Measurements from ENCODE around the gene PLEKHA6.

The PLEKHA6 gene

GRCh38 chr1:204222764-204223055 is 137.0 kb downstream of the PLEKHA6 start:
- Histone ChIP-seq H3K9me3 (replicated peaks; ENCODE audit: low read length) (no peaks in the 10 kb centered on the region), H3K4me1 (ENCODE audit: control insufficient read depth, insufficient read depth, low read length) (peaks cover 7% of the 10 kb centered on the region), H3K27me3 (ENCODE audit: control insufficient read depth, insufficient read depth, low read length) (peaks cover 10% of the 10 kb centered on the region)

GRCh38 chr1:204222006-204222763 is 137.5 kb downstream of the PLEKHA6 start:
- Histone ChIP-seq H3K4me1 (ENCODE audit: control insufficient read depth, insufficient read depth, low read length) (peaks cover 7% of the 10 kb centered on the region), H3K9ac (ENCODE audit: low read depth, low read length) (no peak overlapping the region), H3K27me3 (ENCODE audit: control insufficient read depth, insufficient read depth, low read length) (peaks cover 14% of the 10 kb centered on the region), H3K4me2 (ENCODE audit: low read length) (no peak overlapping the region), H3K4me3 (ENCODE audit: low read length) (no peak overlapping the region), H3K9me3 (replicated peaks; ENCODE audit: low read length) (no peaks in the 10 kb centered on the region), H3K36me3 (ENCODE audit: insufficient read depth, low read length) (peaks cover 22% of the 10 kb centered on the region)

More at GRCh38 chr1:204222764-204223055, 137.0 kb downstream of the PLEKHA6 start:
- H3K36me3 ChIP-seq (ENCODE audit: insufficient read depth, low read length): peaks cover 22% of the 10 kb centered on the region
- no peak overlapping the region for H3K9ac ChIP-seq (ENCODE audit: low read depth, low read length)
- no peak overlapping the region for H3K4me3 ChIP-seq (ENCODE audit: low read length)
- H3K4me2 ChIP-seq (ENCODE audit: low read length): no peak overlapping the region

- peaks cover 22% of the 10 kb centered on the region for H3K36me3 ChIP-seq (ENCODE audit: insufficient read depth, low read length)
- no peak overlapping the region for H3K4me3 ChIP-seq (ENCODE audit: low read length)
- no peak overlapping the region for H3K4me2 ChIP-seq (ENCODE audit: low read length)
- no peak overlapping the region for H3K9ac ChIP-seq (ENCODE audit: low read depth, low read length)
- H3K27me3 ChIP-seq (ENCODE audit: control insufficient read depth, insufficient read depth, low read length): peaks cover 15% of the 10 kb centered on the region
- peaks cover 7% of the 10 kb centered on the region for H3K4me1 ChIP-seq (ENCODE audit: control insufficient read depth, insufficient read depth, low read length)
- no peaks in the 10 kb centered on the region for H3K9me3 ChIP-seq (replicated peaks; ENCODE audit: low read length)
These were observed 138.5 kb downstream of the PLEKHA6 start for GRCh38 chr1:204221271-204221670.

GRCh38 chr1:204219971-204220616 is 139.6 kb downstream of the PLEKHA6 start:
- no peak overlapping the region for H3K4me3 ChIP-seq (ENCODE audit: low read length)
- H3K27me3 ChIP-seq (ENCODE audit: control insufficient read depth, insufficient read depth, low read length): peaks cover 15% of the 10 kb centered on the region
- no peak overlapping the region for H3K9ac ChIP-seq (ENCODE audit: low read depth, low read length)
- H3K4me2 ChIP-seq (ENCODE audit: low read length): no peak overlapping the region
- no peaks in the 10 kb centered on the region for H3K4me1 ChIP-seq (ENCODE audit: control insufficient read depth, insufficient read depth, low read length)
- peaks cover 22% of the 10 kb centered on the region for H3K36me3 ChIP-seq (ENCODE audit: insufficient read depth, low read length)
- H3K9me3 ChIP-seq (replicated peaks; ENCODE audit: low read length): no peaks in the 10 kb centered on the region

- Histone ChIP-seq H3K9me3 (replicated peaks; ENCODE audit: low read length) (no peaks in the 10 kb centered on the region), H3K9ac (ENCODE audit: low read depth, low read length) (no peak overlapping the region), H3K4me3 (ENCODE audit: low read length) (no peak overlapping the region), H3K27me3 (ENCODE audit: control insufficient read depth, insufficient read depth, low read length) (peaks cover 15% of the 10 kb centered on the region), H3K4me1 (ENCODE audit: control insufficient read depth, insufficient read depth, low read length) (peaks cover 5% of the 10 kb centered on the region), H3K4me2 (ENCODE audit: low read length) (no peak overlapping the region), H3K36me3 (ENCODE audit: insufficient read depth, low read length) (peaks cover 16% of the 10 kb centered on the region)
These were observed 141.2 kb downstream of the PLEKHA6 start for GRCh38 chr1:204218552-204218951.

GRCh38 chr1:204217648-204218000 is 142.1 kb downstream of the PLEKHA6 start:
- Histone ChIP-seq H3K27me3 (ENCODE audit: control insufficient read depth, insufficient read depth, low read length) (peaks cover 22% of the 10 kb centered on the region), H3K9ac (ENCODE audit: low read depth, low read length) (no peak overlapping the region), H3K36me3 (ENCODE audit: insufficient read depth, low read length) (peaks cover 16% of the 10 kb centered on the region), H3K4me2 (ENCODE audit: low read length) (no peak overlapping the region), H3K4me3 (ENCODE audit: low read length) (no peak overlapping the region), H3K9me3 (replicated peaks; ENCODE audit: low read length) (no peaks in the 10 kb centered on the region), H3K4me1 (ENCODE audit: control insufficient read depth, insufficient read depth, low read length) (peaks cover 5% of the 10 kb centered on the region)

- peaks cover 5% of the 10 kb centered on the region for H3K4me1 ChIP-seq (ENCODE audit: control insufficient read depth, insufficient read depth, low read length)
- peaks cover 22% of the 10 kb centered on the region for H3K27me3 ChIP-seq (ENCODE audit: control insufficient read depth, insufficient read depth, low read length)
- H3K9ac ChIP-seq (ENCODE audit: low read depth, low read length): no peak overlapping the region
- H3K4me2 ChIP-seq (ENCODE audit: low read length): no peak overlapping the region
- no peaks in the 10 kb centered on the region for H3K9me3 ChIP-seq (replicated peaks; ENCODE audit: low read length)
- peaks cover 12% of the 10 kb centered on the region for H3K36me3 ChIP-seq (ENCODE audit: insufficient read depth, low read length)
- H3K4me3 ChIP-seq (ENCODE audit: low read length): no peak overlapping the region
These were observed 142.7 kb downstream of the PLEKHA6 start for GRCh38 chr1:204216880-204217647.

- H3K27me3 ChIP-seq (ENCODE audit: control insufficient read depth, insufficient read depth, low read length): peaks cover 27% of the 10 kb centered on the region
- peaks cover 5% of the 10 kb centered on the region for H3K4me1 ChIP-seq (ENCODE audit: control insufficient read depth, insufficient read depth, low read length)
- peaks cover 6% of the 10 kb centered on the region for H3K36me3 ChIP-seq (ENCODE audit: insufficient read depth, low read length)
- H3K4me3 ChIP-seq (ENCODE audit: low read length): no peak overlapping the region
- H3K9me3 ChIP-seq (replicated peaks; ENCODE audit: low read length): no peaks in the 10 kb centered on the region
- no peak overlapping the region for H3K4me2 ChIP-seq (ENCODE audit: low read length)
- H3K9ac ChIP-seq (ENCODE audit: low read depth, low read length): no peak overlapping the region
These were observed 143.5 kb downstream of the PLEKHA6 start for GRCh38 chr1:204216236-204216635.

GRCh38 chr1:204213668-204214662 is 145.8 kb downstream of the PLEKHA6 start, which contains the start of gene GOLT1A:
GOLT1A (minus strand) TSS chr1:204213988; CDS start chr1:204213906, 82 bp downstream.
- Histone ChIP-seq H3K36me3 (ENCODE audit: insufficient read depth, low read length) (no peaks in the 10 kb centered on the region), H3K4me1 (ENCODE audit: control insufficient read depth, insufficient read depth, low read length) (peaks cover 5% of the 10 kb centered on the region), H3K27me3 (ENCODE audit: control insufficient read depth, insufficient read depth, low read length) (peaks cover 35% of the 10 kb centered on the region), H3K9ac (ENCODE audit: low read depth, low read length) (no peak within 1 kb of the TSS), H3K9me3 (replicated peaks; ENCODE audit: low read length) (no peaks in the 10 kb centered on the region), H3K4me3 (ENCODE audit: low read length) (no peak within 1 kb of the TSS), H3K4me2 (ENCODE audit: low read length) (peak within 1 kb of the TSS; percentile 42)

- H3K9me3 ChIP-seq (replicated peaks; ENCODE audit: low read length): no peaks in the 10 kb centered on the region
- no peak overlapping the region for H3K9ac ChIP-seq (ENCODE audit: low read depth, low read length)
- H3K4me3 ChIP-seq (ENCODE audit: low read length): no peak overlapping the region
- peaks cover 26% of the 10 kb centered on the region for H3K27me3 ChIP-seq (ENCODE audit: control insufficient read depth, insufficient read depth, low read length)
- no peak overlapping the region for H3K4me2 ChIP-seq (ENCODE audit: low read length)
- H3K36me3 ChIP-seq (ENCODE audit: insufficient read depth, low read length): no peaks in the 10 kb centered on the region
- peaks cover 5% of the 10 kb centered on the region for H3K4me1 ChIP-seq (ENCODE audit: control insufficient read depth, insufficient read depth, low read length)
These were observed 147.0 kb downstream of the PLEKHA6 start for GRCh38 chr1:204212715-204213114.

- Histone ChIP-seq H3K27me3 (ENCODE audit: control insufficient read depth, insufficient read depth, low read length) (peaks cover 25% of the 10 kb centered on the region), H3K36me3 (ENCODE audit: insufficient read depth, low read length) (no peaks in the 10 kb centered on the region), H3K4me3 (ENCODE audit: low read length) (no peak overlapping the region), H3K9ac (ENCODE audit: low read depth, low read length) (no peak overlapping the region), H3K9me3 (replicated peaks; ENCODE audit: low read length) (no peaks in the 10 kb centered on the region), H3K4me2 (ENCODE audit: low read length) (no peak overlapping the region), H3K4me1 (ENCODE audit: control insufficient read depth, insufficient read depth, low read length) (peaks cover 5% of the 10 kb centered on the region)
These were observed 148.7 kb downstream of the PLEKHA6 start for GRCh38 chr1:204211046-204211445.
